CD4-positive, alpha-beta T cell treated with Interleukin-15 for 1 hour (primary cell): ENCODE measurements around the gene LARP1.
"Not testable (repeated sequence)": the region's sequence is repeated elsewhere in the genome, so short reads cannot be mapped to it uniquely, and the experiment has no call there.

Source experiments
- DNase-seq: peaks from one replicate; pipeline ENCODE4 v3.0.0-alpha.2; 2020

Gene LARP1

DNA sequence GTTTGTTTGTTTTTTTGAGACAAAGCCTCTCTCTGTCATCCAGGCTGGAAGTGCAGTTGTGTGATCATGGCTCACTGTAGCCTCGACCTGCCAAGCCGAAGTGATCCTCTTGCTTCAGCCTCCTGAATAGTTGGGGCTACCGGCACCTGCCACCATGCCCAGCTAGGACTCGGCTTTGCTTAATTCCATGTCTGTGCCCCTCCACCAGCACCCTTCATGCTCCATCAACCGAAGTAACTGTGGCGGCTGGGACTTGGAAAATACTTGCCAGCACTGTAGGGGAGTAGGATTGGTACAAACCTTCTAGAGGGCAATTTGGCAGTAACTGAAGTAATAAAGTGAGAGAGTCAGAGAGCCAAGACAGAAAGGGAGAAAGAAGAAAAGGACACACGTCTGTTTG is 76.3 kb downstream of the LARP1 start:
- no peak for DNase-seq

DNA sequence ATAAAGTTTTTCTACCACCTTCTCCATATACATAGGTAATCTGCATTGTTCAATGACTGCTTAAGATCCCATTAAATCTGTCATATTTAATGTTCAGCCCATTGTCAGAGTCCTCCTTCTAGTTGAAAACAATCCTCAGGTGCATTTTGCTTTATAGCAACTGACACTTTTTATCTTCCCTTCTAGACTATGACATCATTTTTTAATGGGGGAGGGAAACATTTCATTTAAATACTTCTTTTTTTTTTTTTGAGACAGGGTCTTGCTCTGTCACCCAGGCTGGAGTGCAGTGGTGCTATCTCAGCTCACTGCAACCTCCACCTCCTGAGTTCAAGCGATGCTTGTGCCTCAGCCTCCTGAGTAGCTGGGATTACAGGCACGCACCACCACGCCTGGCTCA is 77.6 kb downstream of the LARP1 start:
- DNase-seq: not testable (repeated sequence)

GRCh38 chr5:154834053-154834452 is 78.9 kb downstream of the LARP1 start:
- no peak for DNase-seq

DNA sequence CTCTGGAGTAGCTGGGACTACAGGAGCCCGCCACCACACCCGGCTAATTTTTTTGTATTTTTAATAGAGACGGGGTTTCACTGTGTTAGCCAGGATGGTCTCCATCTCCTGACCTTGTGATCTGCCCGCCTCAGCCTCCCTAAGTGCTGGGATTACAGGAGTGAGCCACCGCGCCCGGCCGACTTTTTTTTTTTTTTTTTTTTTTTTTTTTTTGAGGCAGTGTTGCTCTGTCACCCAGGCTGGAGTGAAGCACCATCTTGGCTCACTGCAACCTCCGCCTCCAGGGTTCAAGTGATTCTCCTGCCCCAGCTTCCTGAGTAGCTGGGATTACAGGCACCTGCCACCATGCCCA is 80.5 kb downstream of the LARP1 start:
- DNase-seq: not testable (repeated sequence)

- no peak for DNase-seq
These were observed 81.0 kb downstream of the LARP1 start for GRCh38 chr5:154836225-154836624.

GRCh38 chr5:154837009-154837901 is 82.1 kb downstream of the LARP1 start:
- no peak for DNase-seq

DNA sequence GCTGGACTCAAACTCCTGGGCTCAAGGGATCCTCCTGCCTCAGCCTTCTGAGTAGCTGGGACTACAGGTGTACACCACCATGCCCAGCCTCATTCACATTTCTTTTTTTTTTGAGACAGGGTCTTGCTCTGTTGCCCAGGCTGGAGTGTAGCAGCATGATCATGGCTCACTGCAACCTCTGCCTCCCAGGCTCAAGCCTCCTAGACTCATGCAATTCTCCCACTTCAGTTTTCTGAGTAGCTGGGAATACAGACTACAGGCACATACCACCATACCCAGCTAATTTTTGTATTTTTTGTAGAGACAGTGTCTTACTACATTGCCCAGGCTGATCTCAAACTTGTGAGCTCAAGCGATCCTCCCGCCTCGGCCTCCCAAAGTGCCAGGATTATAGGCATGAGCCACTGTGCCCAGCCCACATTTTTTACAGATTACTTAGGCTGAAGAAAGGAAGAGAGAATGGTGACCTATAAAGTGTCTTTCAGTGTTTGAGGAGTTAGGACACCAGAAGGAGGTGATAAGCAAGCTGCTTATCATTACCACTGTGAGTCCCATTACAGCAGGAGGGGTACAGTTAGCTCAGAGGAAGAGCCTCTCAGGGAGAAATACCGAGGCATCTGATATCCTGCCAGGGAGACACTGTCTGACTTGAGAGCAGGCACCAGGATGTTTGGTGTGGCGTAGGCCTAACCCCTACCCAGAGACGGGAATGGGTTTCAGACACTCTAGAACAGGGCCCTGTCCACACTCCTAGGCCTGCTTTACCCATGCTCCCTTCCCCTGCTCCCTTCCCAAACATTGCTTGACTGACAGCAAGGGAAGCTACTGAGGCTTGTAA is 85.5 kb downstream of the LARP1 start:
- DNase-seq: no peak

DNA sequence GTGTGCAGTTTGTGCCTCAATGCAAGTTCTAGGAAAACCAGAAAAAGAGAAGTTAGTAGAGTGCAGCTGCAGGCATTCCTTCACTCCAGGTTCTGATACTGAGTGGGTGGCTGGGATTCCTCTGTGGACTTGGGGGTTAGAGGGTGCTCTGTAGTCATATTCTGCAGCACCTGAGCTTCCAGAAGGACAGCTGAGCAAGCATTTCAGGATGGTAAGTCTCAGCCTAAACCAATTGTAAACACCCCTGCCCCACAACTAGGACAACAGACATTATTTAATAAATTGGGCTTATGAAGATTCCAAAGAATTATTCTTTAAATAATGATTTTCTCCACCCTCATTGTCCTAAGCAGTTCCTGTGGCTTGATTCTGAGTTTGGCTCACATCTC is 86.1 kb downstream of the LARP1 start:
- DNase-seq: no peak

DNA sequence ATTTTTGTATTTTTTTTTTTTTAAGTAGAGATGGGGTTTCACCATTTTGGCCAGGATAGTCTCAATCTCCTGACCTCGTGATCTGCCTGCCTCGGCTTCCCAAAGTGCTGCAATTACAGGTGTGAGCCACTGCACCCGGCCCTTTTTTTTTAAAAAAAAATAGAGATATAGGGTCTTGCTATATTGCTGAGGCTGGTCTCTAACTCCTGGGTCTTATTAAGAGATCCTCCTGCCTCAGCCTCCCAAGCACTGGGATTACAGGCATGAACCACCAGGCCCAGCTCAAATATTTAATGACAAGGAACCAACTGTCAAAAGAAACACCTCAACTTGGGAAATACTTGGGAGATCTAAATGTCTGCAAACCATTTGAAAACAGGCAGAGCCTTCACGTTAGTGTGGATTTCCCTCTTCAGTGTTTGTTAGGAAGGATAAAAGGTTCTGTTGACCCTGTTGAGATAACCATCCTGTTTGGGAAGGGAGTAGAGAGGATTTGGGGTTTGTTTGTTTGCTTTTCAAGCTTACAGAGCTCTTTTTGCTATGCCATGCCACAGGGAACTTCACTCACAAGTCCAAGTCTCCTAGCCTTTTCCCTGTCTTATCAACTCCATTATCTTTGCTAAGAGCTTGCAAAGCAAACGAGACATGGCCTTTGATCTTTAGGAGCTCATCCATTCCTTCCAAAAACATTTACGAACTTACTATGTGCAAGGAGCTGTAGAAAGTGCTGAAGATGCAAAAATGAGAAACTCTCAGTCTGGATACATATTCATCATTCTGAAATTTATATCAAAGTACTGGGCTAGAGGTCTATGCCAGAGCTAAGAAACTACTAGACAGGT is 87.7 kb downstream of the LARP1 start:
- no peak for DNase-seq

- DNase-seq: no peak
These were observed 89.6 kb downstream of the LARP1 start for GRCh38 chr5:154844809-154845208.

DNA sequence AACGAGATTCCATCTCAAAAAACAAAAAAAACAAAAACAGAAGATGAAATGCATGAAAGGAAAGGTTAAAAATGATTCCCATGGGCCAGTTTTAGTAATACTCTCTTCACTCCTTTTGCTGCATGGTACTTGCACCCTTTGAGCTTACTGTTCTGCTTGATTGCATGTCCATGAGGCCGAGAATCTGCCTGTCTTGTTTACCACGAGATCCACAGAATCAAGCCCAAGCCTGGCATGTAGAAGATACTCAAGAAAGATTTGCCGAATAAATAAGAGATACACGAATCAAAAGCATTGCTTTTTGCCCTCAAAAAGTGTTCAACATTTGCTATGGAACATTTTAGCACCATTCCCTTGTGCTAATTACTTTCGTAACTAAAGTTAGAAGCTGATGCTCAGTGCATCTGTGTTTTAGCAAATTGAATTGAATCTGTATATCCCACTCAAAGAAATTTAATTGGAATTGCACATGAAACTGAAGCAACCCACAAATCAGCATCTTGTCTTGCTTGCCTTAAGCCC is 94.1 kb downstream of the LARP1 start:
- no peak for DNase-seq

GRCh38 chr5:154849791-154850201 is 94.6 kb downstream of the LARP1 start:
- no peak for DNase-seq

DNA sequence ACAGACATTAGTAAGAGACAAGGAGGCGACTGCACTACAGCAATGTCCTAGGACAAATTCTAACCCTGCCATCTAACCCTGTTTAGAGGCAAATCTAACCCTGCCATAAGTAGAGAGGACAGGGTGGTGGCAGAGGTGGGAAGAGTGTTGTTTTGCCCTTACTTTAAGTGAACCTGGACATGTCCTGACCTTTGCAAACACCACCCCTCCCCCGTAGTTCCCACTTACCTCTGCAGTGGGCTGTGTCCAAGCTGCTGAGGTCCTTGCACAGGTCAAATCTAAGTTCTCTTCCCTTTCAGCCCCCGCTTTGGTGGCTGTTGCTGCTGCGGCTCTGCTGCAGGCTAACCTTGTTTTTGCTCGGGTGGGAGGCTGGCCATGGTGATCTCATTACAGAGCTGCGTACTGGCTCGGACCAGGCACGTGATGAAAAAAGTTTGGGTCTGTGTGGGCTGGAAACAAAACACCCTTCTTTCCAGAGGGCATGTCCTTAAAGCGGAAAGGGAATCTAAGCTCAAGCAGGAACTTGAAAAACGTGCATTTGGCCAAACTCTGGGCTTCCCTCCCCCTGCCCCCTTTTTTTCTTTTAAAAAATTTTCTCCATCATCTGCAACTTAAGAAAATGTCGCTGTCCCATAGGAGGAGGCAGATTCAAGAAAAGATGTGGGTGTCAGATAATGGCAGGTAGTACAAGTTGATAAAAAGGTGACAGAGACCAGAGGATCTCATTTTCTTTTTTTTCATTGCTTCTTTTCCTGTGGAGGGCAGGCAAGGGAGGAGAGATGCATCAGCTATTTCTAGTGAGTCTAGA is 95.3 kb downstream of the LARP1 start, which contains the start of gene FAXDC2:
FAXDC2 (minus strand) TSS at position 349 of the 808 bp plus-strand sequence. CDS start 12,425 bp downstream, outside the sequence.
- no peak for DNase-seq

- no peak for DNase-seq
These were observed 96.2 kb downstream of the LARP1 start for GRCh38 chr5:154851351-154851750.

- peak; percentile 95 for DNase-seq
These were observed 102.5 kb downstream of the LARP1 start for GRCh38 chr5:154857530-154858296.

GRCh38 chr5:154858297-154858971 is 103.3 kb downstream of the LARP1 start, which contains the start of gene CNOT8:
Gene CNOT8, plus strand, starts transcription at chr5:154858627. Its CDS starts 4,652 bp downstream, at chr5:154863279.
- DNase-seq: peak; percentile 97

DNA sequence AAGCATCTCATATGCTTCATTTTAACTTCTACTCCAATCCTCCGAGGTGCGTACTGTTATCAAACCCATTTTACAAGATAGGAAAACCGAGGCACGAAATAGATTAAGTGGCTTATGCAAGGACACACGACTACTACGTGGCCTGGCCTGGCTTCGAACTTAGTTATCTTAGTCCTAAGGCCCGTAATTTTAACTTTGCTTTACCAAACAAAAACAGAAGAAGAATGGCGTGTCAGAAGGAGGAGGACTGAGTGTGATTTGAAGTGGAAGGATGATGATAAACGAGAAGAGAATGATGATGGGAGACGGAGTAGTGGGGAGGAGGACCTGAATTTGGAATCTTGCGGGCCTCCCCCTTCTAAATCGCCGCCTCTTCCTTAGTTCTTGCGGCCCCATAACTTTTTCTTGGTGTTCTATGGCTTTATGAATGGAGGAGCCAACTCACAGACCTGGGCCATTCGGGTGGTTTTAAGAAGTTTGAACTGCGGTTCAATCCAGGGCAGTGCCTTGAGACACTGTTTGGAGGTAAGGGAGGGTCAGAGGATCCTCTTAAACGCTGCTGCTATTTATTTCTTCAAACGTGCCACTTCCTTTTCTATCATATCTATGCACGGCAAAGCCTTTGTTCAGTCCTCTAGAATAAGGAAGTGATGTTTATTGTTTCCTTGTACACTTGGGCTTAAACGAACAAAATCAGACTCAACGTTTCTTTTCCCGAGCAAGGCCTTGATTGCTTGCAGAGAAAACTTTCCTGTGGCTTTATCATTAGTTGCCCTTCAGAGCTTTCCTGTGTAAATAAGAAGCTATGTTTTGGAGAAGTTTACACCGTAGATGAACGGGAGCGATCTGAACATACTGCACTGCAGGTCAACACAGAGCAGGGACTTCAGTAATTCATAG is 104.0 kb downstream of the LARP1 start:
- DNase-seq: no peak

- no peak for DNase-seq
These were observed 104.9 kb downstream of the LARP1 start for GRCh38 chr5:154860123-154860522.

GRCh38 chr5:154860765-154861164 is 105.6 kb downstream of the LARP1 start:
- DNase-seq: no peak
